GM21619 (cell line): Measurements from ENCODE around the gene LPAR3.
"Not testable (repeated sequence)": the region's sequence is repeated elsewhere in the genome, so short reads cannot be mapped to it uniquely, and the experiment has no call there.

Source experiments
- ATAC-seq: cut with Tn5 transposase; IDR thresholded peaks from one replicate; pipeline ENCODE4 v1.9.1; 2021; ENCODE audit not compliant: unreplicated experiment

LPAR3 gene, protein sequence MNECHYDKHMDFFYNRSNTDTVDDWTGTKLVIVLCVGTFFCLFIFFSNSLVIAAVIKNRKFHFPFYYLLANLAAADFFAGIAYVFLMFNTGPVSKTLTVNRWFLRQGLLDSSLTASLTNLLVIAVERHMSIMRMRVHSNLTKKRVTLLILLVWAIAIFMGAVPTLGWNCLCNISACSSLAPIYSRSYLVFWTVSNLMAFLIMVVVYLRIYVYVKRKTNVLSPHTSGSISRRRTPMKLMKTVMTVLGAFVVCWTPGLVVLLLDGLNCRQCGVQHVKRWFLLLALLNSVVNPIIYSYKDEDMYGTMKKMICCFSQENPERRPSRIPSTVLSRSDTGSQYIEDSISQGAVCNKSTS

DNA sequence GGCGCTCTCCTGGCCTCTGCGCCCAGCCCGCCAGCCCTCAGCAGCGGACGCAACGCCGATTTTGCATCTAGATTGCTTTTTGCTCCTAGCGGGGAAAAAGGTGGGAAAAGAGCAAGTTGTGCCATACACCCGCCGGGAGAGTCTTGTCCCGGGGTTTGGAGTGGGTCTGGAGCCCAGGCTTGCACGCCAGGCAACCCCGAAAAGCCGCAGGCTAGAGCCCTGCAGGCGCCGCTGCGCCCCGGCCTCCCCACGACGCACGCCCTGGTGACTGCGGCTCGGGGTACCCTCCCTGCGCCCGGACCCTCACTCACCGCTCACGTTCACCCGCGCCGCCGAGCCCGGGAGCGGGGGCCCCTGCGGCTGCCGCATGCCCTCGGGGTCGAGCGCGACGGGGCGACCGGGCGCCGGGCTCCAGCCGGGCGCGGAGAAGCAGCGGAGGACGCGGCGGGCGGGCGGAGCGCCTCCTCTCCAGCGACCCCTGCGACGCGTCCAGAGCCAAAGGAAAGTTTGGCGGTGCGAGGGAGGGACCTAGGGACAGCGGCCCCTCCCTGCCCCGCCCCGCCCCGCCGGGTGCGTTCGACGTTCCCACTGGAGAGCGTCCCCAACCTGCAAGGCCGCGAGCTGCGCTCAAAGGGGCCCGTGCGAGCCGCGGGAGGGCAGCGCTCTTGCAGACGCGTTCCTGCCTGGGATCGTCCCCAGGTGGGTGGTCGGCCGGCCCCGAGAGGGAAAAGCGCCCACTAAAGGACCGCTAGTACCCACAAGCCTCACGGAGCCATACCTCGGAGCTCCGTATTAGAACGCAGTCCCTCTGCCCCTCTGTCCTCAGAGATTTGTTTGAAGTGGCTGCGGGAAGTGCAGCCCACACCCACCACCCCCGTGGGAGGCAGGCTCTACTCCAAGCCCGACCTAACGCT, at the start of gene LPAR3:
Gene LPAR3, minus strand, starts transcription at position 502 of the 914 bp plus-strand sequence. CDS start 27,086 bp downstream, outside the sequence.
- ATAC-seq, result no peak

DNA sequence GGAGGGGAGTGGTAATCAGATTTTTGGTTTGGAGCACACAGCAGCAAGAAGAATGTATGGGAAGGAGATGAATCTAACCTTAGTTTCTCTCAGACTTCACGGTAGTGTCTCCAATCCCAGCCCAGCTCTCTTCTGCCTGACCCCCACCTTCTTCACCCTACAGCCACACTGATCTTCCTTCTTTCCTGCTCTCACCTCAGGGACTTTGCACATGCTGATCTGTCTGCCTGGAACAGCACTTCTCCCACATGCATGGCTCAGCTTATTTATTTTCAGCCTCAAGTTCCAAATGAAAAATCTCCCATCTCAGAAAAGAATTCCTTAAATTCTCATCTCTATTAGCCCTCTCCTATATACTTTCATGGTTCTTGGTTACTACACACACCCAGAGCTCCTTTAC, 48.8 kb upstream of the LPAR3 start:
- ATAC-seq, result no peak

DNA sequence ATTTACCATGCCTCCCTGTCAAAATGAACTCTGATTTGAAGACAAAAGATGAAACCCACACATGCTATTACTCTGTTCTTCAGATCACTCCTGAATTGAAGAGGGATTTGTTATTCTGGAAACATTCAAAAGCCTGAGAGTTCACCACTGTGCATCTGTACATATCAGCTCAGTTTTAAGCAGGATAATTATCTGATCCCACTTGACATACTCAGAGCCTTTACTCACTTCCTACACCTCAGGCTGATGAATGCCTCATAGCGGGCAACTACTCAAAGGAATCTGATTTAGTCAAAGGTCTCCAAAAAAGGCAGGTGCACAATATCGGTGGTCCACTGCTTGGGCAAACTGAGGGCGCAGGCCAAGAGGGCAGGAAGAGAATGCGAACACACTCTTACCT, 47.5 kb upstream of the LPAR3 start:
- ATAC-seq, result no peak

DNA sequence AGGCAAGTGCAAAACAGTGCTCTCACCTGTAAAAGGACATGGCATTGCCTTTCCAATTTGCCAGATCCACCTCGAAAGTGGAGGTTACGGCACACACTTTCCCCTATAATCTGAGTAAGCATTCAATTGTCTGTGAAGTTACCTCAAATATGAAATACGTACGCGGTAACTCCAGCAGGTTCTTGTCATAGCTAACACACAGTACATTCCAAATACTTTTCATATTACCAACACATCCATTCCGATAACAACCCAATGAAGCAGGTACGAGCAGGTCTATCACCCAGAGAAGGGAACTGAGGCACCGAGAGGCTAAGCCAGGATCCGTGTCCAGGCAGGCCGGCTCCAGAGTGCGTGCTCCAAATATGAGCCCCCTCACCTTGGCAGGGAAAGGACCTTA, 46.8 kb upstream of the LPAR3 start:
- ATAC-seq, result no peak

DNA sequence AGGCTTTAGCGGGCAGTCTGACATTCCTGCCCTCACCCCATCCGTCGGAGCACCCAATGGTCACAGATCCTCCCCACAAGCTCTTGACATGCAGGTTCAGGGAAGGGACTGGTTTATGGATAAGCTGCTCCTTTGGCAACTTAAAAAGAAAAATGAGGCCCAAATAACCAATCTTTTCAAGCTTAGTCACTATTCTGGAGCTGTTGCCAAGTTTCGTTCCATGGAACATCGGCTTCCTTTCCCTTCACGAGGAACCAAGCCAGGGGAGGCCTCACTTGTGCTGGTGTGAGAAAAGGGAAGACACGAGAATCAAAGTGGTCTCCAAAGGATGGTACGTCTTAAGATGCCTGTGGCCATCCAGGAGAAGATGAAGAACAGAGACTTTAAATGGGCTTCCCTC, 46.1 kb upstream of the LPAR3 start:
- no peak for ATAC-seq

DNA sequence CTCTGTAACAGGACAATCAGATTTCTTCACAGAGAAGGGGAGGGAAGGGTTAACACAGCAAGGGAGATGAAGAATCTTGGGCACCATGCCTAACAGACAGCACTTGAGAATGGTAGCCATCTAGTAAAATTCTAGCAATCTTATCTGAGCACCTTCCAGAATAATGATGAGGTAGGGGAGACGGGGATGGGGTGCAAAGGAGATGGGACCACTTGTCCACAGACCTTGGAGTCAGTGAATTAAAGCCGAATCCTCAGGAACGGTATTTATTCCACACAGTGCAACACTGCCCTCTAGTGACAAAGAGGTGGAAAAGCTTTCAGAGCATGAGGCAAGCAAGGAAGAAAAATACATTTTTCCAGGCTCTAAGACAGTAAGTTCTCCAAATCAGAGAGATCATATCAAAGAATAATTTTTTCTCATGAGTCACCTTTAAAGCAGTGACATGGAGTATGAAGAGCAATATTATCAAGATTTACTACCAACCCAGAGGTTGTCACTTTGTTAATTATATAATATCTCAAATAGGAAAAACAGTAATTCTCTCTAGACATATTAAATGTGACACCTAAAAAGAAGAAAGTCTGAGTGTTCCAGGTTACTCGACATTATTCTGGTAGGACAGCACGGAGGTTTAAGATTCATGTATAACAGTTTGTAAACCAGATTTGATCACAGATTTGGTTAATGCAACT, 43.3 kb upstream of the LPAR3 start:
- peak; percentile 62 for ATAC-seq

DNA sequence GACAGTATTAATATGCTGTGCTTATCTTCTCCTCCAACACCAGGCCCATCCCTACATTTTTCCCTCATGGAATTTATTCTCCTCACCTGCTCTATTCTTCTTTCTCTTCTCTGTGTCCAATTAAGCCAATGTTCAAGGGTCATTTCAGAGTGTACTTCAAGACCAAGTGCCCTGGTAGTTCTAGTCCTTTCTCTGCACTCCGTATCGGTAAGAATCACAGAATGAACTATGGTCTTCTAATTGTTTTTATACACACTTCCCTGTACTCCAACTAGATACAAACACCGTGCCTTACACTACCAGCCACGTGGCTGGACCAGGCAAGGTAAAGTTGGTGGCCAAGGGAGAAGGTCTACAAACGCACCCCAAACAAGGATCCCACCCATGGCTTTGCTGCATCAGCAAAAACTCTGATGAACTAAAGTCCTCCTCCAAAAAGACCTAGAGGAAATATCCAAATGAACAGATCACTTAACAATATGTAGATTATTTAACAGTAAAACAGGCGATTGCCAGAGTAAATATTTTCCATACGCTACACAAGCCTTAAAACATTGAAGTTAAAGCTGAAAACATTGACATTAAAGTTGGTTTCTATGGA, 40.1 kb upstream of the LPAR3 start:
- no peak for ATAC-seq

DNA sequence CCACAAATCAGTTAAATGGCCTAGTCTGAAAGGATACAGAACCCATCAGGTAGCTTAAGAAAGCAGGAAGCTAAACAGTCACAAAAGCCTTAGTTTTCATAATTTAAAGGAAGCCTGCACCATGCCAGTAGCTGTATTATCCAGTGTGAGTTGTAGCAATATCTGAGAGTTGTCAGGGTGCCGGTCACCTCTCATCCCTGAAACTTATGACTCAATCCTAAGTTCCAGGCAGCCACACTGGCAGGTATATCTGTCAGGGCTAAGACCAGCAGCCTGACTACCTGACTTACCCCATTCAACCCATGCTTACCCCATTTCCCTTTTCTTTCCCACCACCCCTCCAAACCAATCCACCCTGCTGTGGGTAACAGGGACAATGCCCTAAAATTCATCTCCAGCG, 37.8 kb upstream of the LPAR3 start:
- ATAC-seq, result no peak

DNA sequence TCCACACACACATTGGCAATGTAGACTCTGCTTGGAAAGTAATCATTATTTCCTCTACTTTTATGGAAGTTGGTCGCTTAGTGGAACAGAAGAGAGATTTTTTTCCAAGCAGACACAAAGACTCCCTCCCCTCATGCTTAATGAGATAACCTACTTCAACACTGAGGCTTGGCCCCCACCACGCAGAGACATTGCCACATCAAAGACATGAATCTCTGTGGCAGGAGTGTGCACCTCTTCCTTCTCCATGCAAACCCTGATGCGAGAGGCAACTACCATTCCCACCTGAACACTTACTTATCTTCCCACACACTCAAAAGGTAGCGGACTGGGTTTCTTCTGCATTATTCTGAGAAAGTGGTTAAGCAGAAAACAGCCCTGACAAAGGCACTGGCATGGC, 37.3 kb upstream of the LPAR3 start:
- ATAC-seq, result no peak

DNA sequence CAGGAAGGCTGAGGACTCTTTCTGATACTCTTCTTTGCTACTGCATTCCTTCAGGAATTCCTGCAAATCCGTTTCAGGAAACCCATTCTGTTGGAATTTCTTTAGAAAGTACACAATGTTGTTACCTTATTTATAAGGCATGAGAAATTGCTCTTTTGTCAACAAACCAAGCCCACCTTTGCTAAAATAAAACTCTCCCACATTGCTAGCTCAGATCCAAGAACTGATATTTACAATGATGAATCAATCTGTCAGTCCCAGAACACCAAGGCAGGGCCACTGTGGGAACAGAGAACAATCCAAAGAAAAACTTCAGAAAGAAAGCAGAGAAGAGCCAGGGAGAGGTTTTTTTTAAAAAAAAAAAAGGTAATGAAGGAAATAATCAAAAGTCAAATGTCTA, 36.6 kb upstream of the LPAR3 start:
- ATAC-seq, result no peak

DNA sequence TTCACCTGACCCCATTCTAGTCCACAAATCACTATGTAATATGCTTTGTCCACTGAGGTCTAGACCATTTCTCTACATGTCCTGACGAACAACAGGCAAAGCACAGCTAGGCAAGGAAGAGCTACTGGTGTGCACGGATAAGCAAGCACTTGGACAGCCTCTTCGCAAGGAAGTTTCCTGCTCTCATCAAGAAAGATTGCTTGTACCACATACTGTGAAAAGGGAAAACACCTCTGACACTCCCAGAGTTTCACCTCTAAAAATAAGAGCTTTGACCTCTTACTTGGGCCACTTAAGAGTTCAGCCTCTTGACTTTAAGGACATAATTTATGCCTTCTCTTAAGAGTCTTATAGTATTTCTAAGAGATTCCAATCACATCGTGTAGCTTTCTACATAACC, 36.0 kb upstream of the LPAR3 start:
- ATAC-seq, result no peak

DNA sequence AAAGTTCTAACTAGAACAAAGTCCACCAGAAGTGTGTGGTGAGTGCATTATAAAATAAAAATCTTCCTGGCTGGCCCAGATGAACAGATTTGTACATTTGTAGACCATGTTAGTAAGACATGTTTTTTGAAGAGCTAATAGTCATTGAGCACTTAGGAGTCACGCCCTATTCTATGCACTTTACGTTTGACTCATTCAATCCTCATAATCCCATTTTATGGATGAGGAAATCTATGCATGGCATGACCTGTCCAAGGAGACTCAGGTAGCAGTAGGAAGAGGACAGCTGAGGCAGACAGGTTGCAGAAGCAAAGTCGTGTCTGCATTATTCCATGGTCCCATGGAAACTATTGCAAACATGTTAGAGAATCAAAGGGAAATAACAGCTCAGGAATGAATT, 30.3 kb upstream of the LPAR3 start:
- ATAC-seq, result no peak

DNA sequence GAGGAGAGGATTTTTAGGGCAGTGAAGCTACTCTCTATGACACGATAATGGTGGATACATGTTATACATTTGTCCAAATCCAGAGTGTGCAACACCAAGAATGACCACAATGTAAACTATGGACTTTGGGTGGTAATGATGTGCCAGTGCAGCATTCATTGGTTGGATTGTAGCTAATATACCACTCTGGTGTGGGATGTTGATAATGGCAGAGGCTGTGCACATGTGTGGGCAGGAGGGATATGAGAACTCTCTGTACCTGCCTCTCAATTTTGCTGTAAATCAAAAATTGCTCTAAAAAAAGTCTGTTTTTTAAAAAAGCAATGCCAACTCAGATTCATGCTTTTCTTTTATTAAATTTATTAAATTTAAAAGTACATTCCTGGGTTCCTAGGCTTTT, 27.2 kb upstream of the LPAR3 start:
- no peak for ATAC-seq

DNA sequence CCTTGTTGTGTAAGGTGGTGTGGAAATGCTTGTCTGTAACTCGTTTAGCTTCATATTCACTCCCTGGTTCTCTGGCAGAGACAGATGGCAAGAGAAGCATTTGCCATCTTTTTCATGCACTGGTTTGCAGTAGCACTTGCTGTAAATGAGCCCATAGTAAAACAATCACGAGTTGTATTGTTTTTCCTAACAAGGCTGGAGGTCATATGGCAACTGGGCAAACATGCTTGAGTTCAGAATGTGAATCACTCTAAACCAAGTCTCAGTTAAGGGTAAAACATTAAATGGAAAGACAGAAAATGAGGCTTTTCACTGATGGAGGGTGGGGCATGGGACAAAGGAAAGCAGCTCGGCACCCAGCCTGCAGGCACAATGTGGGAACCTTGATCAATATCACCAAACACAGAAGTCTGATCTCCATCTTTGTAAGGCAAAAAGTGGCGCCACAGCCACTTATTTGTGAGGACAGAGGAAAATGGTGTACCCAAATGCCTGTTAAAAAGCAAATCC, 26.5 kb upstream of the LPAR3 start:
- no peak for ATAC-seq

DNA sequence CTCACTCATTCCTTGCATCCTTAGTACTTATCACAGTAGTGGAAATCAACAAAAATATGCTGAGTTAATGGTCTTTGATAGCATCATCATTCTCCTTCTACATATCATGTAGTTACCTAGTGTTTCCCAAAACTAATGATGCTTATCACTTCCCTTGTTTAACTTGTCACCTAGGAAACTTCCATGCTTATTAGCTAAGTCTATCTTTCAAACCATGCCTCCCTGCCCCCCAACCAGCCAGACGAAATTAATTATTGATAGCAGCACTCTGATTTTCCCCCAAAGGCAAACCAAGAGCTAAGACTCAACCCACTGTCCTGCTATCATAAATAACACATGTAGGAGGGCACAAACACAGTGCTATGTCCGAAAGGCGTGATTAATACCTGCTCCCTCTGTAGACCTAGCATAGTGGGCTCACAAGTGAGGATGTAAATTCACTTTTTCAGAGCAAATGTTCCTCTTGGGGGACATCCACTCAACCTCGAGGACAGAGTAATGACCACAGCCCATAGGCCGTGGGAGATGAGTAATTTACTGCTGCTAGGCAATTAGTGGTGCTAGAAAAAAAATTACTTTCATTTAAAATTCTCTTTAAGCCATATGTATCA, 25.8 kb upstream of the LPAR3 start:
- no peak for ATAC-seq

DNA sequence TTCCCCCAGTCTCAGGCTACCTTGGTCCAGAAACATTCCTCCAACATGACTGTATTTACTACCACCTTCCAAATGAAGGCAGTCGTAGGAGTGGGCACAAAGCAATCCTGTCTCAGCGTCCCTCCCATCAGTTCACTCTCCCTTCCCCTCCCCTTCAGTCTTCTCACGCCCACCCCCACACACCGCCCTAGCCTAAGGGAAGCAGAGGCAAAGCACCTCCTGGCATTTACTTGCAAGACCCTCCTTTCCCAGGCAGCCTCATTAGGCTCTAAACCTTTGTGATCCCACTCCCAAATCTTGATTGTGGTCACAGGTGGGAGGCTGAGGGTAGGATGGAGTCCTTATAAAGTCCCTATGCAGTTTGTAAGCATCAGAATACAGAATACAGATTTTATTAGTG, 23.9 kb upstream of the LPAR3 start:
- ATAC-seq, result no peak

DNA sequence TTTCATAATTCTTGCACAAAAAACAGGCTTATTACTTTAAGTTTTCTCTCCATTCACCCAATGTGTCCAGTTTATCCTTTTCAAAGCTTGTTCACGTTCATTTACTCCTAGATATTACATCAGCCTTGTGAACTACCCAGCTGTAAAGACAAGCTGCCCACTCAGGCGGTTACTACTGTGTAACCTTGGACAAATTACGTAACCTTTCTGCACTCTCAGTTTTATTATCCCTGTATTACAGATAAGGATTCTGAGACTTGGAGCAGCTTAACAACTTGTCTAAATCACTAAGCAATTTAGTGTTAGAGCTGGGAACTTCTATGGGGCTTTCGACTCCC, 20.5 kb upstream of the LPAR3 start:
- no peak for ATAC-seq

DNA sequence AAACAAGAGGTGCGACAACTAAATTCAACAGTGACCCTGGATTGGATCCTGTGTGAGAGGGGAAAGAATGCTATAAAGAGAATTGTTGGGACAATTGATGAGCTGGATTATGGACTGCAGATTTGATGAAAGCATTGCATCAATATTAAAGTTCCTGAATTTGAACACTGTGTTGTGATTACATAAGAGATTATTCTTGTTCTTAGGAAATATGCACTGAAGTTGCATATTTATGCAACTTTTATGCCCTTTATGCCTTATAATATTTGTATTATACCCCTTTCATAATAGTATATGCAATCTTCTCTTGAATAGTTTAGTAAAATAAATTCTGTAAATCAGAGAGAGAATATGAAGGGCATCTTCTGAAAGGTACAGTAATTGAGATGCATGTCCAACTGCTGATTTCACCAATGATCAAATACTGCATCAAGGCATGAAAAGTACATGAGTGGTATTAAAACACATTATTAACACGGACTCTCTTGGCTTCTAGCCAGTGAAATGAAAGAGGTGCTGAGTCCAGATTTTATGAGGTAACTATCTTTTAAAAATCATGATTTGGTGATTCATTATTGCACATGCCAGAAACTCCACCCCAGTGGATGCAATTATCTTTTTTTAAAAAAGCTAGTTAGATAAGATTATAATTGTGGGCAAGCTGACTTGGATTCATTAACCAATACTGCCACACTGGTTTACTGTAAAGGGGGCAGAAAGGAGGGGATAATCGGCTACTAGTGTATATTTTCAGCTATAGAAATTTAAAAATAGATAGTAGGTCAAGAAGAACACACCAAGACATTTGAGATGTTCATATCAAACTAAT, 19.9 kb upstream of the LPAR3 start:
- ATAC-seq, result no peak

DNA sequence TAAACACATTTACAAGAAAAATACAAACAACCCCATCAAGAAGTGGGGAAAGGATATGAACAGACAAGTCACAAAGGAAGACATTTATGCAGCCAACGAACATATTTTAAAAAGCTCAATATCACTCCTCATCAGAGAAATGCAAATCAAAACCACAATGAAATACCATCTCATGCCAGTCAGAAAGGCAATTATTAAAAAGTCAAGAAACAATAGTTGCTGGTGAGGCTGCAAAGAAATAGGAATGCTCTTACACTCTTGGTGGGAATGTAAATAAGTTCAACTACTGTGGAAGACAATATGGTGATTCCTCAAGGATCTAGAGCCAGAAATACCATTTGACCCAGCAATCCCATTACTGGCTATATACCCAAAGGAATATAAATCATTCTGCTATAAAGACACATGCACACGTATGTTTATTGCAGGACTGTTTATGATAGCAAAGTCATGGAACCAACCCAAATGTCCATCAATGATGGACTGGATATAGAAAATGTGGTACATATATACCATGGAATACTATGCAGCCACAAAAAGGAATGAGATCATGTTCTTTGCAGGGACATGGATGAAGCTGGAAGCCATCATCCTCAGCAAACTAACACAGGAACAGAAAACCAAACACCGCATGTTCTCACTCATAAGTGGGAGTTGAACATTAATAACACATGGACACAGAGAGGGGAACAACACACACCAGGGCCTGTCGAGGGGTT, 15.9 kb upstream of the LPAR3 start:
- not testable (repeated sequence) for ATAC-seq
